Type B pancreatic cell (in vitro differentiated cells): Measurements from ENCODE around the gene AFDN. TPM values are rescaled to one million over a fixed set of nuclear protein-coding genes. Genes with fewer than 3 reads are reported as not detected.

ENCODE experiments used
- DNase-seq: peaks from one replicate; pipeline ENCODE4 v3.0.0; 2021; ENCODE audit warnings: mixed read lengths; ENCODE audit not compliant: unreplicated experiment; ENCODE audit errors: extremely low spot score
- H3K27ac Mint-ChIP-seq: 2 replicates; pipeline ENCODE4 v1.8.0; 2021; ENCODE audit warnings: mild to moderate bottlenecking, mixed read lengths
- H3K27me3 Mint-ChIP-seq: 2 replicates; pipeline ENCODE4 v1.8.0; 2021; ENCODE audit warnings: mixed read lengths
- H3K36me3 Mint-ChIP-seq: 2 replicates; pipeline ENCODE4 v1.8.0; 2021; ENCODE audit warnings: mixed read lengths
- H3K4me1 Mint-ChIP-seq: one replicate; pipeline ENCODE4 v1.8.0; 2021; ENCODE audit warnings: mixed read lengths; ENCODE audit not compliant: unreplicated experiment
- H3K4me3 Mint-ChIP-seq: 2 replicates; pipeline ENCODE4 v1.8.0; 2021; ENCODE audit warnings: mild to moderate bottlenecking, mixed read lengths
- H3K9me3 Mint-ChIP-seq: 2 replicates; pipeline ENCODE4 v1.8.0; 2021; ENCODE audit warnings: mixed read lengths
- CTCF ChIP-seq: fragments of 200-600 bp; sonication (generic); conservative IDR thresholded peaks from 2 replicates; pipeline ENCODE4 v1.5.0; 2021; ENCODE audit warnings: antibody characterized with exemption, mild to moderate bottlenecking
- total RNA-seq: library from RNA; stranded (reverse); gene quantifications from 2 replicates; pipeline ENCODE4 v1.2.1, GENCODE V29; 2021; ENCODE audit warnings: low replicate concordance

AFDN gene
- total RNA-seq, 1 donor from 2014 or later: 154 TPM

GRCh38 chr6:167846997-167847606 is 20.4 kb downstream of the AFDN start:
- Mint-ChIP-seq H3K27ac (peak overlapping the region; percentile 75), H3K4me1 (peaks cover 36% of the 10 kb centered on the region)

GRCh38 chr6:167847936-167848335 is 21.2 kb downstream of the AFDN start:
- H3K27me3 Mint-ChIP-seq: no peaks in the 10 kb centered on the region
- no peak overlapping the region for H3K4me3 Mint-ChIP-seq
- no peak for TF ChIP-seq CTCF
- no peaks in the 10 kb centered on the region for H3K9me3 Mint-ChIP-seq
- H3K4me1 Mint-ChIP-seq: peaks cover 40% of the 10 kb centered on the region
- H3K36me3 Mint-ChIP-seq: peaks cover 7% of the 10 kb centered on the region
- H3K27ac Mint-ChIP-seq: peak overlapping the region; percentile 75
- no peak for DNase-seq

More at GRCh38 chr6:167846997-167847606, 20.4 kb downstream of the AFDN start:
- Mint-ChIP-seq H3K27me3 (no peaks in the 10 kb centered on the region), H3K36me3 (peaks cover 7% of the 10 kb centered on the region), H3K4me3 (no peak overlapping the region), H3K9me3 (no peaks in the 10 kb centered on the region)
- no peak for TF ChIP-seq CTCF
- DNase-seq: no peak

GRCh38 chr6:167848783-167849182 is 22.1 kb downstream of the AFDN start:
- Mint-ChIP-seq H3K4me1 (peaks cover 40% of the 10 kb centered on the region), H3K9me3 (no peaks in the 10 kb centered on the region), H3K4me3 (no peak overlapping the region), H3K27me3 (no peaks in the 10 kb centered on the region), H3K36me3 (peaks cover 7% of the 10 kb centered on the region), H3K27ac (peak overlapping the region; percentile 78)
- DNase-seq: no peak
- no peak for TF ChIP-seq CTCF

- no peak for TF ChIP-seq CTCF
- Mint-ChIP-seq H3K4me1 (peaks cover 40% of the 10 kb centered on the region), H3K27ac (peak overlapping the region; percentile 78), H3K27me3 (no peaks in the 10 kb centered on the region), H3K9me3 (no peaks in the 10 kb centered on the region), H3K36me3 (peaks cover 7% of the 10 kb centered on the region), H3K4me3 (peak overlapping the region; percentile 40)
- no peak for DNase-seq
Measured at GRCh38 chr6:167849846-167850459, 23.2 kb downstream of the AFDN start.

GRCh38 chr6:167850782-167851181 is 24.1 kb downstream of the AFDN start:
- no peaks in the 10 kb centered on the region for H3K9me3 Mint-ChIP-seq
- TF ChIP-seq CTCF: no peak
- H3K4me1 Mint-ChIP-seq: peaks cover 38% of the 10 kb centered on the region
- peak overlapping the region; percentile 87 for H3K27ac Mint-ChIP-seq
- peak overlapping the region; percentile 53 for H3K4me3 Mint-ChIP-seq
- H3K27me3 Mint-ChIP-seq: no peaks in the 10 kb centered on the region
- H3K36me3 Mint-ChIP-seq: peaks cover 7% of the 10 kb centered on the region
- DNase-seq: no peak
